PC-9 (cell line): ENCODE measurements around the gene MED22.

Experiments used
- CTCF ChIP-seq: fragments of 200-600 bp; sonication (generic); conservative IDR thresholded peaks from 2 replicates; pipeline ENCODE4 v1.6.1; 2017; ENCODE audit warnings: mixed run types, antibody characterized with exemption, mild to moderate bottlenecking, moderate library complexity
- EZH2 ChIP-seq: fragments of 200-600 bp; sonication (generic); IDR thresholded peaks from 2 replicates; pipeline ENCODE4 v1.8.0; 2017; ENCODE audit warnings: antibody characterized with exemption, low read depth

GRCh38 chr9:133349965-133350616 is 2.2 kb upstream of the MED22 start:
- TF ChIP-seq CTCF: no peak
- no peak for TF ChIP-seq EZH2
